Measurements from ENCODE around the gene STARD3.

- TF ChIP-seq CTCF (IDR thresholded peaks at IDR 0.05), result no peak
- no peak for TF ChIP-seq POLR2A (IDR thresholded peaks at IDR 0.05)
- no peak for TF ChIP-seq EP300 (IDR thresholded peaks at IDR 0.05)
Observed at GRCh38 chr17:39655105-39655504, 18.2 kb downstream of the STARD3 start.

Data from ovary (tissue), 3 donors.